Activated gamma-delta T cell (primary cell): ENCODE results near the gene MYH11.
"Not testable (repeated sequence)": the region's sequence is repeated elsewhere in the genome, so short reads cannot be mapped to it uniquely, and the experiment has no call there.

Experiments used
- DNase-seq: peaks from one replicate; lab custom pipeline; 2025; lab: John Stamatoyannopoulos, UW

MYH11 gene

GRCh38 chr16:15810411-15810810 lies 46.4 kb downstream of the MYH11 start:
- no peak for DNase-seq

GRCh38 chr16:15809297-15809696 lies 47.5 kb downstream of the MYH11 start:
- DNase-seq = not testable (repeated sequence)

- DNase-seq = no peak
Measured at GRCh38 chr16:15808071-15808470, 48.8 kb downstream of the MYH11 start.

- no peak for DNase-seq
Measured at GRCh38 chr16:15807603-15808009, 49.2 kb downstream of the MYH11 start.

GRCh38 chr16:15803618-15804017 lies 53.2 kb downstream of the MYH11 start:
- no peak for DNase-seq

- DNase-seq = no peak
Measured at GRCh38 chr16:15799851-15800495, 56.9 kb downstream of the MYH11 start.

GRCh38 chr16:15798671-15799070 lies 58.2 kb downstream of the MYH11 start:
- no peak for DNase-seq

GRCh38 chr16:15796885-15797284 lies 59.9 kb downstream of the MYH11 start:
- DNase-seq = no peak

DNA sequence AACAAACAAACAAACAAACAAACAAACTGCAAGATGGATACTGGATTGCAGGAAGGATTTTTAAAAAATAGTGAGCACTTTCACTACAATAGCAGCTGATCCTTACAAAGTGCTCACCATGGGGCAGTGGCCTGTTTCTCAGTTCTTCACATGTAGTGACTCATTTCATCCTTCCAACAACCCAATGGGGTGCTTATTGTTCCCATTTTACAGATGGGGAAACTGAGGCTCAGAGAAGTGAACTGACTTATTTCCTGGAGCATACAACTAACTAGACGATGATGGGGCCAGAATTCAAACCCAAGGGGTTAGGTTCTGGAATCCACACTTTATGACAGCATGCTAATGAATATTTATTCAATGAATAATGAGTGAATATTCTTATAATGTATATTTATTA lies 61.2 kb downstream of the MYH11 start:
- no peak for DNase-seq

- no peak for DNase-seq
Measured at GRCh38 chr16:15792563-15792971, 64.3 kb downstream of the MYH11 start.

DNA sequence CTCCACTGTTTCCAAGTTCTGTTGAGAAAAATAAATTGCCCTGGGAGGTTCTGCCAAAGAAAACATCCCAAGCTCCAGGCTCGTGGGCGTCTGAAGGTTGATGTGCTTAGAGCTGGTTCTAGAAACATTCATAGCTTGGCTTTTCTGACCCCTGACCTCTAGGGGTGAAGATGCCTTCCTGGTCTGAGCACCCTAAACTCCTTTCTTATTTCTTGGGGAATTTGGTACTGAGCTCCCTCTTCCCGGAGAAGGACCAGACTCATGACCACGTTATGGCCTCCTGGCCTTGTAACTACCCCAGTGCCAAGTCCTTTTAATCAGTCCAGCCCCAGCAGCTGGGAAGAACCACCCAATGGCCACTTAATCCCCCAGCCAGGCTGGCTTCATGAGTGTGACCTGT lies 66.4 kb downstream of the MYH11 start:
- no peak for DNase-seq

GRCh38 chr16:15789816-15790215 lies 67.0 kb downstream of the MYH11 start:
- not testable (repeated sequence) for DNase-seq

DNA sequence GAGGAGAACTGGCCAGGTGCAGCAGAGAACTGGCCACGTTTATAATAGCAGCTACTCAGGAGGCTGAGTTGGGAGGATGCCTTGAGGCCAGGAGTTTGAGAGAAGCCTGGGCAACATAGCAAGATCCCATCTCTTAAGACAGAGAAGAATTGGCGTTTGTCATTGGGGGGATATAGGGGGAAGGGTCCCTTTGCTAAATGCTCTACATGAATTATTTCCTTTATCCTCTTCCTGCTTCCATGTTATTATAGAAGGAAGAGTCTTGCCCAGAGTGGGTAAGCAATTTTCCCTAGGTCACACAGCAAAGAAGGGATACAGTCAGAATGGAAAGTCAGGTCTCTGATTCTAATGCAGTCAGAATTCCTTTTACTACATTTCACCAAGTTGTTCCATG lies 68.0 kb downstream of the MYH11 start:
- no peak for DNase-seq

DNA sequence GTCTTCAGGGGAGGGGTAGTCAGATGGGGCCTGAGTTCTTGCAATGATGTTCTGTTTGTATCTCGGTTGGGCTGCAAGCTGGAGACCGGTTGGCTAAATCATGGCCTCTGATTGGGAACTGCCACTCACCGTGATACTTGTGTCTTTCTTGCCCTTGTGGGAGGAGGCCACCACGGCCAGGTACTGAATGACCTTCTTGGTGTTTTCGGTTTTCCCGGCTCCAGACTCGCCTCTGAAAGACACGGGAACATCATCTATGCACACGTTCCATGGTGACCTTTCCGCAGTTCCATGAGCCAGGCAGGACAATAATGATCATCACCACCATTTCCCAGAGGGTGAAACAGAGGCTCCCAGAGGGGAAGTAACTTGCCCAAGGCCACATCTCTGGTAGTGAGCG lies 70.3 kb downstream of the MYH11 start:
- no peak for DNase-seq

- DNase-seq = no peak
Measured at GRCh38 chr16:15785386-15786059, 71.3 kb downstream of the MYH11 start.

DNA sequence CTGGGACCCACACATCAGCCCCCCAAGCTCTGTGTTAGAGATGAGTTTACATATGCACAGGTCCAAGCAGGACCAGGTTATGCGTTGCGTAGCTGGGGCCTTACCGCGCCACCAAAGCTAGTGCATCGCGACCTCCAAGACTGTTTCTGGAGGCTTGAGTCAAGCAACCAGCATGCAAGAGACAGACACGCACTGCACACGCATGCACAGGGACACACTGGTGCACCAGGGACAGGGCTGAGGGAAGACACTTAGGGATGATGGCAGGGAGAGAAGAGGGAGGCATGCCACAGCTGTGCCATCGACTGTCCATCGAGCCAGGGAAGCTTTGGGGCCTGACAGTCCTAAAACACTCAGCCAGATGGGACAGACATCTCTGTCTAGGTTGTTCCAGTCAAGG lies 72.8 kb downstream of the MYH11 start:
- no peak for DNase-seq

DNA sequence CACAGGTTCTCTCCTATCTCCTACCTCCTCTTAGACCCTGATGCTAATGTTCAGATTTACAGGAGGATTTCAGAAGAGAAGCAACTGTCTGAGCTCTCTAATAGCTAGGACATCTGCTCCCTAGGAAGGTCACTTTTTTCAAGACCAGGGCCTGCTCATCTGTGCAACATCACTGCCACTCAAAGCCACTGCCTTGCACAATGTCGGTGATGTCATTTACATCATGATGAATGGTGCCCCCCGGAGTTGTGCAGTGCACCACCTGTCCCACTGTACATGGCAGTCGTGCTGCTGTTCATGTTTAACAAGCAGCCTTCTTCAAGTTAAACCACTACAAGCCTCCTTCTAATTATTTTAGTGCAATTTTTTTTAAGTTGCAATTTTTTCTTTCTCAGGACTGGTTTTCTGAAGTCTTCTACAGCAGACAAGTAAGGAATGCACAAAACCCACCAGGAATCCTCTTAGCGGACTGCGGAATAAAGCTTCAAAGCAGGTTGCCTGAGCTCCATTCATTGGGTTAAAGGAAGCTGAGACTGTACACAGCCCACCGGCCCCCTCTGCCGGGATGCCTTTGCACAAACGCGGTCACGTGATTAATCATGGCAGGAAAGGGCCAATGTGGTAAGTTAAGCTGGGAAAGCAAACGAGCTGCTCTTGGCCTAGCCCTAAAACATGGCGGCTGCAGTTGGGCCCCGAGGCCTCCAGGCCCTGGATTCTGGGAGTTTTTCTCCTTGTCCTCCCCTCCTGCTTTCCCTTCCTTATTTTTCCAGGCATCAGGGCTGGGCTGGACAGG lies 74.1 kb downstream of the MYH11 start:
- no peak for DNase-seq

DNA sequence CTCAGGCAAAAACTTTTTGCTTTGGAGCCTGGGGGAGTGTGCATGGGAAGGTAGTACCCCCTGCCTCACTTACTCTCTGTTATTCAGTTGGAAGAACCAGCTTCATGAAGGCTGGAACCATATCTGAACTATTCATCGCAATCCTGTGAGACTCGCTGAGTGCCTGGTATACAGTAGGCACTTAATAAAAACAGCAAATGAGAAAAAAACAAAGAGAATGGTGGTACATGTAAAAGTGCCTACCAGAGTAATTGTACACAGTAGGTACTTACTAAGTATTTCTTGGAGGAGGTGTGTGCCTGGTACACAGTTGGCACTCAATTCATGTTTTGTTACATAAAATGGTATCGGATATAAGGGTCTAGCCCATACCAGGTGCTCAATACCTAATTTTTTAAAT lies 75.2 kb downstream of the MYH11 start:
- DNase-seq = no peak

DNA sequence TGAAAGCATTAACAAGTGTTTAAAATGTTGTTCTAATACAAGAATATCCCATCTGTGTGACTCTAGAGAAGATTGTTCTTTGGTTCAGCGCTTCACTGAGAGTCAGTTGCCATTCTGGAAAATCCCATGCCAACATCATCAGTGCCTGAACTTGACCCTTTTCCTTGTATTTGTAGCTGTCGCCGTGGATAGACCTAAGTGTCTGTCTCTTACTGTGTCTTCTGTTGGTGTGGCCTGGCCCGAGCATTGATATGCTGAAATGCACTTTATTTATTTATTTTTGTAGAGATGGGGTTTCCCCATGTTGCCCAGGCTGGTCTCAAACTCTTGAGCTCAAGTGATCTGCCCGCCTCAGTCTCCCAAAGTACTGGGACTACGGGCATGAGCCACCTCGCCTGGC lies 76.0 kb downstream of the MYH11 start:
- DNase-seq = no peak

DNA sequence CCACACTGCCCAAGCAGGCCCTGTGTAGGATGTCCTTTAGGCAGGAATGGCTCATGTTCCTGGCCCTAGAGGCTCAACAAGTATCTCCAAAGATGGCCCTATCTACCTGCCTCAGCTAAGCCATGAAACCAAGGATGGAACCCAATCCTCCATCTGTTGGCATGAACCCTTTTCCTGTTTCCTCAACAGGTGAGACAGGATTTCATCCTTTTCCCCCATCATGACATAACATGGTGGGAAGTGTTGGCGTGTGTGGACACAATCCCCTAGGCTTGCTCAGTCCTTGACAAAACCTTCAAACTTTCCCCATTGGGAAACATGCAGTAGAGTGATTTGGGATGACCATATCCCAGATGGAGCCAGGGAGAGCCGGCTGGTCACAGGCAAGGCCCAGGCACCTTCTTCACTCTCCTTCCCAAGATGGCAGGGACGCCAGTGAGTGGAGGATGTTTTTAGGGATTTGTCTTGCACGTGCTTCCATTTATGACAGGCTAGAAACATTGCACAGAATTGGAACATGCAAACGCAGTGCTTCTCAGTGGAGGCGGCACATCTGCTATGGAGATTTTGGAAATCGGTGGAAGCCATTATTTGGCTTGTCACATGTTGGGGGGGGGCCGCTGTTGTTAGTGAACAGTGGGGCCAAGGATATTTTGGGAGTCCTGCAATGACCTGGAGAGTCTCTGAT lies 77.0 kb downstream of the MYH11 start:
- no peak for DNase-seq

DNA sequence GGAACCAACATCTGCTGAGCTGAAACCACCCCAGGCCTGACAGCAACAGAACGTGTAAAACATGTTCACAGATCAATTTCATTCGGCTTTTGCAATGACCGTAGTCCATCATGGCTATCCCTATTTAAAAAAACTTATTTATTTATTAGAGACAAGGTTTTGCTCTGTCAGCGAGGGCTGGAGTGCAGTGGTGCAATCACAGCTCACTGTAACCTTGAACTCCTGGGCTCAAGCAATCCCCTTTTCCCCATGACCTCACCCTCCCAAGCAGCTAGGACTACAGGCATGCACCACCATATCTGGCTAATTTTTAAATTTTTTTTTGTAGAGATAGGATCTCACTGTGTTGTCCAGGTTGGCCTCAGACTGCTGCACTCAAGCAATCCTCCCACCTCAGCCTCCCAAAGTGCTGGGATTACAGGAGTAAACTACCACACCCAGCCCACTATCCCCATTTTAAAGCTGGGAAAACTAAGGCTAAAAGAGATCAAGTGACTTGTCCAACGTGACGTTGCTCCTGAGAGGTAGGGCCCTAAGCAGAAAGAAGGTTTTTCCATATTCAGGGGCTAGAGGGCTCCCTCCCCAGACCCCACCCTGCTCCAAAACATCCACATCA lies 77.7 kb downstream of the MYH11 start:
- no peak for DNase-seq

DNA sequence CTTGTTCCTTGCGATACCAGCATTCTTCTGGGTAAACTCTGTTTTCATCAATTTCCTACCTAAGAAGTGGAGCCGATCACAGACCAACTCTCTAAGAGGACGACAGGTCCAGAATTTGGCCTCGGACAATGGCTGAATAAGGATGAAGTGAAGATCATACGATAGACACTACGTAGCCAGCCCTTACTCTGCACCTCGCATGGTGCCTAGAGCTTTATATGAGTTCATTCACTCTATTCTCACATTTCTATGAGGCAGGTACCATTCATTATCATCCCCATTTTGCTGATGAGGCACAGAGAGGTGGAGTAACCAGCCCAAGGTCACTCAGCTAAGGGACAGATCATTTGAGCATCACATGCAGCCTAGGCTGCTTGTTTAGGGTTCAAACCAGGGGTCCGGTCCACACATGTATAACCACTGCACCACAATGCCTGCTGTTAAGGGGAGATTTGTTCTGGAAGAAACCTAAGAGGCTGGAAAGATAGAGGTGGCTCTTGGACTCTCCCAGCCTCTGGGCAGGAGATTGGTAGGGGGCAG lies 78.6 kb downstream of the MYH11 start:
- no peak for DNase-seq
